HG03139 (cell line): ENCODE results near the gene CIB1.
"Not testable (repeated sequence)": the region's sequence is repeated elsewhere in the genome, so short reads cannot be mapped to it uniquely, and the experiment has no call there.

Experiments
- ATAC-seq: cut with Tn5 transposase; IDR thresholded peaks from one replicate; pipeline ENCODE4 v1.9.1; 2021; ENCODE audit not compliant: unreplicated experiment

The CIB1 gene

GRCh38 chr15:90201130-90201943 is 32.4 kb downstream of the CIB1 start, which contains the start of gene SEMA4B:
SEMA4B (plus strand) TSS chr15:90201330; CDS start chr15:90201579, 249 bp downstream.
- peak; percentile 70 for ATAC-seq

DNA sequence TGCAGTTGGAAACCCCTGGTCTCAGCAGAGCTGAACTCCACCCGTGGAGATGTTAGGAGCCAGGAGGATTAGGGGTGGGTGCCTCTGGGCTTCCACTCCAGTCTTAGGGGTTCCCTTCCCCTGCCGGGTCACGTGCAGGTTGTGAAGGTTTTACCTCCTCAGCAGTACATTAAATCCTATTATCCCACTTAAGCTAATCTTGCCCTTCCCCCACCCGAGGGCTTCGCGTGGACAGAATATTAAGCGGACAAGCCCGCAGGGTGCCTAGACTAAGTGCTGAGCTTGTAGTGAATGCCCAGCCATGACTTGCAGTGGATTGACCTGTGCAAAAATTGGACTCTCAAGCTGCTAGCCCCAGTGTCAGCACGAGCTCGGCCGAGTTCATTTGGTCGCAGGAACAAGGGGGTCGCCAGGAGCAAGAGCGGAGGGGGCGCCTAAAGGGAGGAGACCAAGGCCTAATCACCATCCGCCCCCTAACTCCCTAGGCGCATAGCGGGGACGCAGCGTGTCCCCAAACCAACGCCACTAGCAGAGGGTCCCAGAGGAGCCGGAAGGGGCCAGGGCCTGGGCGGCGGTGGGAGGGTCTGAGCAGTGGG is 33.1 kb downstream of the CIB1 start:
- ATAC-seq, result no peak

DNA sequence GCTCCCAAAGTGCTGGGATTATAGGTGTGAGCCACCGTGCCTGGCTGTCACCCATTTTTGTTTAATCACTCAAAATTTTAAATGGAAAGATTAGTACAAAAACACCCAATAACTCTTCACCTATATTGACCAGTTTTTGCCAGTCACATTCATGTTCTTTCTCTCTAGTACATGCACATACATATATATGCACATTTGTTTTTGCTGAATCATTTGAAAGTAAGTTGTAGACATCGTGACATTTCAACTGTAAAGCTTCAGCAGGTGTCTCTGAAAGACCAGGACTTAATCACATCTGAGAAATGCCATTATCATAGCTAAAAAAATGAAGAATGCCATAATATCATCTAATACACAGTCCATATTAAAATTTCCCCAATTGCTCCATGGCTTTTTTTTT is 39.1 kb downstream of the CIB1 start:
- no peak for ATAC-seq

DNA sequence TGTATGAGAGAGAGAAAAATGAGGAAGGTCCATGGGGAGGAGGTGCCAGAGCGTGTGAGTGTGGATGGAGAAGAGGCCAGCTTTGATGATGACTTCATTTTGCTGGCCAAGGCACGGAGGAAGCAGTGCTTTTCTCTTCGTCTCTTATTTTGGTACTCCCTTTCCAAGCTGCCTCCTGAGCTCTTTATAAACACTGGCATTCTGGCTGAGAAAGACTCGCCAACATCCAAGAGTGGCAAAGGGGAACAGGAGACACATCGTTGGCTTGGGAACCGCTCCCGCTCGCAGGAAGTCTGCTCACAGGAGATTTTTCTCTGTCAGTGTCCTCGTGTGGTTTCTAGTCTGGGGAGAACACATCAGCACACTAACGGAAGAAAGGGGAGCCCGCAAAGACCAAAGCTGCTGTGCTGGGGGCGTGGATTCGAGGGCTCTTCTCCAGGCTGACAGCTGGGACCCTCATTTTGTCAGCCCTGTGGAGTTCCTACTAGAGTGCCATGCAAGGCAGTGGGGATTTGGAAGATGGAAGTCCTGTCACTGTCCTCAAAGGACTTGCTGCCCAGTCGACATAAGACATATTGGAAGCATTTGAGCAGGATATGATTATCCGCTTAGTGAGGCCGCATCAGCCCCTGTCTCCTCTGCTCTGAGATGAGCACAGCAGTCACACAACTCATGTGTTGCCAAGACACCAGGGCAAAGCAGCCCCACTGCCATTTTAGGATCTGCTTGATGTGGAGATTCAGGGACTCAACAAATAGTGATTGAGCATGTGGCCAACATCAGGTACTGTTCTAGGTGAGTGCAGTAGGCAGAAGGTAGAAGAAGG is 40.6 kb downstream of the CIB1 start:
- no peak for ATAC-seq

DNA sequence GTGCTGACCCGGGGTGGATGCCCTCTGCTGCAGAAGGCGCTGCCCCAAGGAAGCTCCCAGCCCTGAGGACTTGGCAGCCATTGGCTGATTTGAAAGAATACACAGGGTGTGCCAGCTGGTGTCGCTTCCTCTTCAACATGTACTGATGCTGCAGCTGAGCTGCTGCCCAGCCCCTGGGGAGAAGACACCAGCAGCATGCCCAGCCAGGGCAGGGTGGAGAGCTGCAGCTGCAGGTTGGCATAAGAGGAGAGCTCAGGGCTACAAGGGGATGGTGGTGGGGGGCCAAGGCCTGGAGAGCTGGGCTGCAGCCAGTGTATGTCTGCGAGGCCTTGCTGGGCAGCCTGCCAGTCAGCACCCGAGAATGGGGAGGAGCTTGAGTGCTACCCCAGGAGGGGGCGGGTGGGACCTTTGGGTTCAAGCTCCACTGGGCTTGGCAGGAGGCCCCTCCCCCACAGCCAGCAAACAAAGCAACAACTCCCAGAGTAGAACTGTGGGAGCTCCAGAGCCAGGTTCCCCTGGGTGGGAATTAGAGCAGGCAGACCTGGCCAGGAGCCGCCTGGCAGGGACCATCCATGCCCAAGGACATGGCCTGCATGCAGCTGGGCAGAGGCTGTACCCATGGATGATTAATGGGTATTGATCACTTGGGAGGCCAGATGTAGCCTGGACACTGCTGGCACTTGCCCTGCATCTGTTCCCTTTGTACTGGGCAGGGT is 41.8 kb downstream of the CIB1 start:
- ATAC-seq, result peak; percentile 58

DNA sequence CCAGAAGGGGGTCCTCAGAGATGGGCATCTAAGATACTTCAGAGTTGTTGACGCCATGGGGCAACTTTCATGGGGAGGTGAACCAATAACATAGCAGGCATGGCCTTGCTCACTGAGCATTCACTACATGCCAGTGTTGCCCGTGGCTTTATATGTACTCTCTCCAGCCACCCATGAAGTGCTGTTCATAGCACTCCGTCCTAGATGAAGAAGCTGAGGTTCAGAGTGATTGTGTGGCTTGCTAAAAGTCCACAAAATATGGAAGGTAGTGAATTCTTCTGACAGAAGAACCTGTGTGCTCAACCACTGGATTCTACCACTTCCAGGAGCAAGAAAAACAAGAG is 42.4 kb downstream of the CIB1 start:
- ATAC-seq, result peak; percentile 15

GRCh38 chr15:90190606-90191343 is 43.0 kb downstream of the CIB1 start:
- peak; percentile 39 for ATAC-seq

DNA sequence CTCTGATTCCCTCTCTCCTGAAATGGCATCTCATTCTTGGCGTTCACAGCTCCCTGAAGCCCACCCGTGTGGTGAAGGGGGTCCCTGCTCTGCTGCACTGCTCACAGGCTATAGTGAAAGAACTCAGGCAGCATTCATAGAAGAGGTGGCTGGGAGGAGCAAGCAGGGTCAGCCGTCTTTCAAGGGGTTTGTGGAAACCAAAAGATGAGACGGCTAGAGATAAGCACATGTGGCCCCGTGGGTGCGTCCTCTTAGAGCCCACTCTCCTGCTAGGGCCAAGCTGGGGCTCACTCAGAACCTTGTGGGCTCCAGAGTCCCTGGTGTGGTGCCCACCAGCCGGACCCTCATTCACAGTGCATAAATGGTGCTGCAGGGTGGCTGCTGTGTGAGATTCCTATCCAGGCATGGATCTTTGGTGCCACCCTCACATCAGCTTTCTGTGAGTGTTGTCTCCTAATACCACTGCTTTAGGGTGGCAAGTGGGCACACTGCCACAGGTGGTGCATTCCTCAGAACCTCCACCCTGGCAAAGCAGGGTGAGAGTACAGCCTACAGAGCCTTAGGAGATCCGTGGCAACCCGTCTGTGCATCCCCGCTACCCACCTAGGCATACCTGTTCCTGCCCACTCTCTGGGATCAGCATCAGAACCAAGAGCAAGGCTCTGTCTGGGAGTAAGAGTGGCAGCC is 43.8 kb downstream of the CIB1 start:
- ATAC-seq, result no peak

GRCh38 chr15:90188914-90189748 is 44.6 kb downstream of the CIB1 start:
- no peak for ATAC-seq

- ATAC-seq, result not testable (repeated sequence)
Measured at GRCh38 chr15:90188065-90188464, 45.7 kb downstream of the CIB1 start.

DNA sequence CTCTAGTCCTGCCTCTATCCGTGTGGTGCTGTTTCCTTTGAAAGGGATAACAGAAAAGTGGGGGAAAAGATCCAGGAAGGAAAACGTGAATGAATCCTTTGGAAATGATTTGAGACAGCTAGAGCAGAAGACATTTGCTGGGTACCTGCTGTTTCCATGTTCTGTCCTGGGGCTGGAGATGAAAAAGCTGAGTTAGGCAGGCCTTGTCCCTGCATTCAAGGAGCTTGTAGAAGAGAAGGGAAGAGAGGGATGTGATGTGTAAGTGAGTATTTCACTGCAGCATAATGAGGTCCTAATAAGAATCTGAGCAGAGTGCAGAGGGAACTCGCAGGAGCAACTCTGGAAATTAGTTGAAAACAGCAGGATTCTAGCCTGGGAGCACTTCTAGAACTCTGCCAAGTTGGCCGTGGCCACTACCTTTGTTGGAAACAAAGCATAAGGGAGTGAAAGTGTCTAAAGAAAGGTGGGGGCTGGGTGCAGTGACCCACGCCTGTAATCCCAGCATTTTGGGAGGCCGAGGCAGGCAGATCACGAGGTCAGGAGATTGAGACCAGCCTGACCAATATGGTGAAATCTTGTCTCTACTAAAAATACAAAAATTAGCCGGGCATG is 46.4 kb downstream of the CIB1 start:
- ATAC-seq, result no peak

GRCh38 chr15:90184786-90185704 is 48.7 kb downstream of the CIB1 start:
- peak; percentile 59 for ATAC-seq

- ATAC-seq, result peak; percentile 38
Measured at GRCh38 chr15:90184119-90184785, 49.5 kb downstream of the CIB1 start.

DNA sequence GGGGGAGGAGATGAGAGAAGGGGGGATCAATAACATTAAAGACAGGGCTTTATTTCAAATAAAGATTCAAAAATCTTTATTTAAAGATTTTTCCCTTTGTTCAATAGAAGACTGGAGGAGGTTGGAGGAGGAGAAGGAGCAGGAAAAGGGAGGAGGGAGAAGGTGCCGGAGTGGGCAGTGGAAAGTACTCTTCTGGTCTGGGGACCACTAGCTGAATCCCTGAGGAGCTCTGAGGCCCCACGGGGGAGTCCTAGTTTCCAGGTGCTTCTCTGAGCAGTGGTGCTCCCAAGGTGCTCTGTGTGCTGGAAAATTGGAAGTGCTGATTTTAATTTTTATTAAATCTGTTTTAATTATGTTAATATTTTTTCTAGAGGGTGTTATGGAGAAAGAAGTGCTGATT is 52.0 kb downstream of the CIB1 start:
- ATAC-seq, result no peak
